Measurements from ENCODE around the gene CCDC116.

GRCh38 chr22:21592422-21592821 lies 40.1 kb upstream of the CCDC116 start:
- no peak for TF ChIP-seq ELF4 (IDR thresholded peaks at IDR 0.05)
- no peak for TF ChIP-seq FOXA1 (IDR thresholded peaks at IDR 0.05)
- TF ChIP-seq ZNF384 (IDR thresholded peaks at IDR 0.05): no peak
- no peak for TF ChIP-seq LEF1 (IDR thresholded peaks at IDR 0.05; ENCODE audit: borderline replicate concordance)
- no peak for TF ChIP-seq FOXK2 (IDR thresholded peaks at IDR 0.05)
